Kidney glomerular epithelial cell (primary cell): Measurements from ENCODE around the gene CD274.
"Not testable (repeated sequence)": the region's sequence is repeated elsewhere in the genome, so short reads cannot be mapped to it uniquely, and the experiment has no call there.

Source experiments
- DNase-seq: peaks from one replicate; lab custom pipeline; 2025; lab: John Stamatoyannopoulos, UW

CD274 gene

GRCh38 chr9:5438301-5439162 lies 11.8 kb upstream of the CD274 start:
- peak; percentile 51 for DNase-seq

GRCh38 chr9:5440426-5440825 lies 9.9 kb upstream of the CD274 start:
- DNase-seq, result no peak

DNA sequence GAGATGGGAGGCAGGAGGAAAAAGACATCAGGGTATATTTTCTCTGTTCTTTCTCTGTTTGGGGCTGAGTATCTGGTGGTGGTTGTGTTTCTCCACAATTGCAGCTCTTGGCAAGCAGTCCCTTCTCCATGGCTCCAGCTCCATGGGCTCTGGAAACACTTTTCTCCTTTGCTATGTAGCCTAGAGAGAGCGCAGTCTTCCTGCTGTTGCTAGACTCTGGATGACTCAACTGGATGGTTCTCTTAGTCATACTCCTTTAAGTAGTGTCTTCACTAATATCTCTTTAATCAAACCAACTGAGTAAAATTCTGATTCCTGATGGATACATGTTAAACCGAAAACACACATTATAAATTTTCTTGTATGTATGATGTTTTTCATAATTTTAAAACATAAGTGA lies 9.3 kb upstream of the CD274 start:
- peak; percentile 15 for DNase-seq

DNA sequence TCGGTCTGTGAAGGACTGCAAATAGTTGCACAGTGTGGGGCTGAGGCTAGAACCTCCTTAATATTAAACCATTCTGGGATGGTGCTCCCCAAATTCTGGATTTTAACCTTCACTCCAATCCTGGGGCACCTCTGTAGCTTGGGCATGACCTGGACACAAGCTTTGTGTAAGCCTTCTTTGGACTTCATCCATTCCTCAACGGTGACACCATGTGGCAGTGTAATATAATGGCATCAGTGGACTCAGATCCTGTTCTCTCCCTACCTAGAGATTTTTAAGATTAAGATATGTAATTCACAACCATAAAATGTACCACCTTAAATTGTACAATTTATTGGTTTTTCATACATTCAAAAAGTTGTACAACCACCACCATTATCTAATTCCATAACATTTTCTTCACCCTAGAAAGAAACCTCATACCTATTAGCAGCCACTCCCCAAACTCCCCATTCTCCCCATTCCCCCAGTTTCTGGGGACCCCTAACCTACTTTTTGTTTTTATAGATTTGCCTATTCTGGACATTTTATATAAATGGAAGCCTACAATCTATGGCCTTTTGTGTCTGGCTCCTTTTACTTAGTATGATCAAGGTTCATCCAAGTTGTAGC lies 7.8 kb upstream of the CD274 start:
- peak; percentile 27 for DNase-seq

- no peak for DNase-seq
Observed at GRCh38 chr9:5443850-5444249, 6.5 kb upstream of the CD274 start.

DNA sequence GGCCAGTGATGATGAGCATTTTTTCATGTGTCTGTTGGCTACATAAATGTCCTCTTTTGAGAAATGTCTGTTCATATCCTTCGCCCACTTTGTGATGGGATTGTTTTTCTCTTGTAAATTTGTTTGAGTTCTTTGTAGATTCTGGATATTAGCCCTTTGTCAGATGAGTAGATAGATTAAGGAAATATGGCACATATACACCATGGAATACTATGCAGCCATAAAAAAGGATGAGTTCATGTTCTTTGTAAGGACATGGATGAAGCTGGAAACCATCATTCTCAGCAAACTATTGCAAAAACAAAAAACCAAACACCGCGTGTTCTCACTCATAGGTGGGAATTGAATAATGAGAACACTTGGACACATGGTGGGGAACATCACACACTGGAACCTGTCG lies 5.2 kb upstream of the CD274 start:
- DNase-seq, result not testable (repeated sequence)

DNA sequence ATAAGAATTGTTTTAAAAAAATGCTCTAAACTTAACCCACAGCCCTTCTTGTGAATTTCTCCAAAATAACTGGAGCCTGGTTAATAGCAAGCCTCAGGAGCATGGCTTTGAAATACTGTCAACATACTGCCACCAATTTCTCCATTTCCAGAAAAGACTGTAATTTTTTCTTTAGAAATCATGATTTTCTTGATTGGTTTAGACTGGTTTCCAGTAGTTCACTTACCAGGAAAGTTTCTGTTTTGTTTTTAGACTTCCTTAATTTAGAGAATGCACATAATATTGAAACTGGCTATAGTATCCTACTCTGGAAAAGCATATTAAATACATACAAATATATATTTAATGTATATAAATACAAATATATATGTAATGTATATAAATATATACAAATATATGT lies 4.5 kb upstream of the CD274 start:
- DNase-seq, result no peak

DNA sequence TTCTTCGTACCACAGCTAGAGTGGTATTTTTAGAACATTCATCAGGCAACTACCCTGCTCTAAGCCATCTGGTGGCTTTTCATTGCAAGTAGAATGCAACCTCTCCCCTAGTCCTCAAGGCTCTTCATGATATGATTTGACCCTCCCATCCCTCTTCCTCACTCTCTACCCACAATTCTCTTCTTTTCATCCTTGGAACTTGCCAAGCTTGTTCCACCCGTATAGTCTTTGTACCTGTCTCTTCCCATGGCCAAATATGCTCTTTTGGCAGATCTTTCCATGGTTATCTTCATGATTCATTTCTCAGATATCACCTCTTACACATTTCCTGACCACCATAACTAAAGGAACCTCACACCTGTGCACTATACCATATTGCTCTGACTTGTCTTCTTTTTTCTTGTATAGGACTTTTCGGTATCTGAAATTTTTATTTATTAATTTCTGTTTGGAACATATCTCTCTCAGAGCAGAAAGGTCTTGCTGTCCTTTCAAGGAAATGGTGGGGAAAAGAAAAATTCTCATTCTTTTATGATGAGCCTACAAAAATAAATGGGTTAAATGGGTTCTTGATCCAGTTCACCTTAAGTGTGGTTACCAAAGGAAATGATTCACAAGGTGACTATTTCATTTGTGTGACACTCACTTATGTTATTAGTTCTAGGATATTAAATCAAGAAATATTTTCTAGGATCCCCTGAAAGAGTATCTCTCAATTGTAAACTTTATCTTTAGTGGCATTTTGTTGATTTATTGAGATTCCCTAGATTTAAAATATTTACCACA lies 3.7 kb upstream of the CD274 start:
- no peak for DNase-seq

DNA sequence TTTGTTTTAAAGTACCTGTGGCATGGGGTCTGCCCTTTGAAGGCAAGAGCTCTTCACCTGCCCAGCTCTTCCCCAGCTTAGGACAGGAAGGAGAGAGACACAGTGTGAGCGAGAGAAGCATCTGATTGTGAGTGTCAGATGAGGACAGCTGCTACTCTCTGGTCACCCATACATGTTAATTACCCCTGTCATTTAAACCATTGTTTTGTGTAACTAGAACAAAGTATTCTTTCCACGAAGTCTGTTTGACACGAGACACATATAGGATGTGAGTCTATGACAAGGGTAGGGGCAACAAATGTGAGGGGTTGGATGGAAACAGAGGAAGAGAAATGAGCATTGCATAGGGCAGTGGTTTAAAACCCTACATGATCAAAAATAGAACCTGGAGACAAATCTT lies 3.0 kb upstream of the CD274 start:
- no peak for DNase-seq

DNA sequence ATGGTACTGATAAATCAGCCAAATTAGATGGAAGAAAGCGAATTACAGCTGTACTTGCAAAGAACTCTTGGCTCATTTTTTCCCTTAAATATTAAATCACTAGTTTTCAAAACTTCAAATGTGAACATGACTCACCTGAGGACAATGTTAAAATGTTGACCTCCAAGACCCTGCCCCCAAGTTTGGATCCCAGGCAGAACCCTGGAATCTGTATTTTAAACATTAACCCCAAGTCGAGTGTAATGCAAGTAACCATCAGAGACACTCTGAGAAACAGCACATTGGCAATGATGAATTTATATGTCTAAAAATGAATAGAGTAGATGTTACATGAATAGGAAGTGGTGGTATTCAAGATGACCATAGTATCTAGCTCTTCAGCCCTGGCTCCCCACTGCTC lies 2.3 kb upstream of the CD274 start:
- no peak for DNase-seq

DNA sequence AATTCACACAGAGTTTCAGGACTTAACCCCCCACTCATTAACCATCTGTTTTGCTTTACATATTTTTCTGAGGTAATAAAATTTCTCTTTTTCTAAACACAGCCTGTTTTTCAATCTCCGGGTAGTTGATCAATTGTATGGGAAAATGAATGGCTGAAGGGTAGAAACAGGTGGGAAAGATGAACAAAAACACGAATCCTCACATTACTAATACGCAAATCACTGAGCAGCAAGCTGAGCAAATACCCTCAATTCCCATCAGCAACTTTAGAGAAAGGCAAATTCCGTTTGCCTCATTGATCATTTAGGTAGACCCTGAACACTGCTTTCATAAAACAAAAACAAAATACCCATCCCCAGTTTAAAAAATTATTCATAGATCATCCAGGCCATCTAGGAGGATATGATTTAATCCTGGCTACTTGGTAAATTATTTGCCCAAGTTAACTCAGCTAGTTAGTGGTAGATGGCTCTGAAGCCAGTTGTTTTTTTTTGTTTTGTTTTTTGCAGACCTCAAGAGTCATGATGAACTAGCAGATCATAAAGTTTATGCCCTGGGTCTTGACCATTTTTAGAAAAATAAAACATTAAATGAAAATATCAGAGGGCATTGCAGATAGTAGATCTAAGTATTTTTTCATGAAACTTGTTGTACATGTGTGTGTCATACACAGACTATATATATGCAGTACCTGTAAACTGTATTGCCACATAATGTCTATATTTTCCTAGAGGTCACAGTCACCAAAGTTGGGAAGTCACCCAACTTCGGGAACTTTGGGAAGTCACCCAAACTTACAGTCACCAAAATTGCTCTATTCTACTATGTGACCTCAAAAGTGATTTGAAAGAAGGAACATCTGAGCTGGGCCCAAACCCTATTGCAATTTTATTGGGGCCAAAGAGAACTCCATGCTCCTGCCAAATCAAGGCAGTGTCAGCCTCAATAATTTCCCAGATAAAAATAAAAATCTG lies 1.6 kb upstream of the CD274 start:
- DNase-seq, result no peak

DNA sequence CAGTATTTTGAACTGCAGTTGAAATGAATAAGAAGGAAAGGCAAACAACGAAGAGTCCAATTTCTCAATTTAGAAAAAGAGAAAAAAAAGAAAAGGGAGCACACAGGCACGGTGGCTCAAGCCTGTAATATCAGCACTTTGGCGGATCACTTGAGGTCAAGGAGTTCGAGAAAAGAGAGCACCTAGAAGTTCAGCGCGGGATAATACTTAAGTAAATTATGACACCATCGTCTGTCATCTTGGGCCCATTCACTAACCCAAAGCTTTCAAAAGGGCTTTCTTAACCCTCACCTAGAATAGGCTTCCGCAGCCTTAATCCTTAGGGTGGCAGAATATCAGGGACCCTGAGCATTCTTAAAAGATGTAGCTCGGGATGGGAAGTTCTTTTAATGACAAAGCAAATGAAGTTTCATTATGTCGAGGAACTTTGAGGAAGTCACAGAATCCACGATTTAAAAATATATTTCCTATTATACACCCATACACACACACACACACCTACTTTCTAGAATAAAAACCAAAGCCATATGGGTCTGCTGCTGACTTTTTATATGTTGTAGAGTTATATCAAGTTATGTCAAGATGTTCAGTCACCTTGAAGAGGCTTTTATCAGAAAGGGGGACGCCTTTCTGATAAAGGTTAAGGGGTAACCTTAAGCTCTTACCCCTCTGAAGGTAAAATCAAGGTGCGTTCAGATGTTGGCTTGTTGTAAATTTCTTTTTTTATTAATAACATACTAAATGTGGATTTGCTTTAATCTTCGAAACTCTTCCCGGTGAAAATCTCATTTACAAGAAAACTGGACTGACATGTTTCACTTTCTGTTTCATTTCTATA lies 602 bp upstream of the CD274 start:
- no peak for DNase-seq

- no peak for DNase-seq
Observed at GRCh38 chr9:5452286-5452609, 1.9 kb downstream of the CD274 start.

GRCh38 chr9:5453004-5453403 lies 2.7 kb downstream of the CD274 start:
- no peak for DNase-seq

GRCh38 chr9:5453673-5454072 lies 3.3 kb downstream of the CD274 start:
- no peak for DNase-seq

DNA sequence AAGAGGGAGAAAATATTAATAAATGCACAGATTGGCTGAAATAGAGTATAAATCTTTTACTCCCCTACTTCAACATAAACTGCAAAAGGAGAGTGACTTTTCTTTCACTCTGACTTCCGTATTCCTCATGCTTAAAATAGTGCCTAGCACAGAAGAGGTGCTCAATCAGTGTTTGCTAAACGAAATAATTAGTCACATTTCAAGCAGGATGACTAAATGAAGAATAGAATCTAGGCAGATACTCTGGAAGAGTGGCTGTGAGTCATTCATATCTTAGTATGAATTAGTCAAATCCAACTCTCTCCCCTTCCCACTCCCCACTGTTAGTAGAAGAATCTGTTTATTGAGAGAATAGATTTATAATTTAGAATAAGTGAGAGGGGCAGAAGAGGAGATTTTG lies 4.8 kb downstream of the CD274 start:
- peak; percentile 75 for DNase-seq

- DNase-seq, result peak; percentile 44
Observed at GRCh38 chr9:5459289-5459829, 9.0 kb downstream of the CD274 start.

DNA sequence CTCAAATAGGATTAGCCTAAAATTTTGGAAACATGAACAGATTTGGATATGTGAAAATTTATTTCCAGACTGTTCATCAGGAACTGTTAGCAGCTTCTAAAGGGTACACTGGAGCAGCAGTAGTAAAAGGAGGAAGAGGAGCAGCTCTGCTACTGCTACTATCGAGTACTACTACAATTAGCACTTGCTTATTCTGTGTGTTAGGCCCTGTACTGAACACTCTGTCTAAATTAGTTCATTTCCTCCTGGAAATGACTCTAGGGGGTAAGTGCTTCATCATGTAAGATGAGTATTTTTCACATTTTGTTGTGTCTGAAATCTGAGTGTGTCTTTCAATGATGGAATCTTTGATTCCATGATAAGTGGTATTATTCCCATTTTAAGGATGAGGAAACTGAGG lies 9.8 kb downstream of the CD274 start:
- DNase-seq, result no peak

DNA sequence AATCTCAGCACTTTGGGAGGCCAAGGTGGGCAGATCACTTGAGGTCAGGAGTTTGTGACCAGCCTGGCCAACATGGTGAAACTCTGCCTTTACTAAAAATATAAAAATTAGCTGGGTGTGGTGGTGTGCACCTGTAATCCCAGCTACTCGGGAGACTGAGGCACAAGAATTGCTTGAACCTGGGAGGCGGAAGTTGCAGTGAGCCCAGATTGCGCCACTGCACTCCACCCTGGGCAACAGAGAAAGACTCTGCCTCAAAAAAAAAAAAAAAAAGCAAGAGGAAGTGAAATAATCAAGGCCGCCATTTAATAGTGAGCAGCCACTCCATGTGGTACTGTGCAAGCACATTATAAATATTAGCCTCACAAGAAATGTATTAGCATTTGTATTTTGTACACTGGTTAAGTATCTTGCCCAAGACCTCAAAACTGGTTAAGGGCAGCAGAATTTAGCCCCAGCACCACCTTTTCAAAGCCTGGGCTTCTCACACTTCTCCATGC lies 14.5 kb downstream of the CD274 start:
- not testable (repeated sequence) for DNase-seq

GRCh38 chr9:5466005-5466404 lies 15.7 kb downstream of the CD274 start:
- no peak for DNase-seq
